ENCODE measurements around the gene CCR9. TPM values are rescaled to one million over a fixed set of nuclear protein-coding genes. Genes with fewer than 3 reads are reported as not detected.

Gene CCR9
- total RNA-seq, 2 experiments from 2014 or later: 0.32 TPM; not detected in 1

GRCh38 chr3:45947361-45947760 lies 61.0 kb downstream of the CCR9 start:
- DNase-seq (ENCODE audit: low spot score): no peak
- Histone ChIP-seq H3K4me2 (ENCODE audit: low read length) (no peak overlapping the region), H3K27ac (ENCODE audit: low read depth, low read length, poor library complexity, severe bottlenecking) (no peak overlapping the region), H3K36me3 (ENCODE audit: insufficient read depth, low read length) (peaks cover 65% of the 10 kb centered on the region), H3K4me1 (ENCODE audit: insufficient read depth, low read length, poor library complexity, severe bottlenecking) (no peaks in the 10 kb centered on the region), H3K9me3 (ENCODE audit: low read length) (no peaks in the 10 kb centered on the region), H3K9me2 (ENCODE audit: insufficient read depth, low read length) (no peaks in the 10 kb centered on the region), H4K20me1 (ENCODE audit: insufficient read depth, low read length) (no peaks in the 10 kb centered on the region), H3K4me3 (ENCODE audit: low read depth, low read length, poor library complexity, severe bottlenecking) (no peak overlapping the region), H3K79me2 (ENCODE audit: insufficient read depth, low read depth, low read length) (no peaks in the 10 kb centered on the region), H2AFZ (ENCODE audit: low read length) (no peak overlapping the region)
- intact Hi-C loops (cut with micrococcal nuclease; ENCODE audit: unreplicated experiment): no loop called here
- no TSS peak for BruUV-seq (replicated peaks)
- POLR2A ChIA-PET: no interaction called here
- TF ChIP-seq EZH2phosphoT487 (IDR thresholded peaks at IDR 0.05; ENCODE audit: borderline replicate concordance, low read depth, low read length): no peak
- TF ChIP-seq CTCF (conservative IDR thresholded peaks at IDR 0.05; ENCODE audit: low read length): no peak
- CTCF ChIA-PET (ENCODE audit: unreplicated experiment): no interaction called here

- Histone ChIP-seq H3K36me3 (ENCODE audit: insufficient read depth, low read length) (peaks cover 75% of the 10 kb centered on the region), H3K4me3 (ENCODE audit: low read depth, low read length, poor library complexity, severe bottlenecking) (no peak overlapping the region), H4K20me1 (ENCODE audit: insufficient read depth, low read length) (no peaks in the 10 kb centered on the region), H2AFZ (ENCODE audit: low read length) (no peak overlapping the region), H3K79me2 (ENCODE audit: insufficient read depth, low read depth, low read length) (no peaks in the 10 kb centered on the region), H3K27ac (ENCODE audit: low read depth, low read length, poor library complexity, severe bottlenecking) (no peak overlapping the region), H3K4me2 (ENCODE audit: low read length) (no peak overlapping the region), H3K9me2 (ENCODE audit: insufficient read depth, low read length) (no peaks in the 10 kb centered on the region), H3K9me3 (ENCODE audit: low read length) (no peaks in the 10 kb centered on the region), H3K4me1 (ENCODE audit: insufficient read depth, low read length, poor library complexity, severe bottlenecking) (no peaks in the 10 kb centered on the region)
- TF ChIP-seq EZH2phosphoT487 (IDR thresholded peaks at IDR 0.05; ENCODE audit: borderline replicate concordance, low read depth, low read length) (no peak), CTCF (conservative IDR thresholded peaks at IDR 0.05; ENCODE audit: low read length) (no peak)
- no TSS peak for BruUV-seq (replicated peaks)
- ChIA-PET POLR2A (no interaction called here), CTCF (ENCODE audit: unreplicated experiment) (no interaction called here)
- intact Hi-C loops (cut with micrococcal nuclease; ENCODE audit: unreplicated experiment): no loop called here
- DNase-seq (ENCODE audit: low spot score): no peak
Measured at GRCh38 chr3:45948311-45948781, 62.0 kb downstream of the CCR9 start.

GRCh38 chr3:45948881-45949280 lies 62.5 kb downstream of the CCR9 start:
- H2AFZ ChIP-seq (ENCODE audit: low read length): no peak overlapping the region
- H3K36me3 ChIP-seq (ENCODE audit: insufficient read depth, low read length): peaks cover 80% of the 10 kb centered on the region
- no peaks in the 10 kb centered on the region for H3K4me1 ChIP-seq (ENCODE audit: insufficient read depth, low read length, poor library complexity, severe bottlenecking)
- no peak overlapping the region for H3K4me2 ChIP-seq (ENCODE audit: low read length)
- intact Hi-C loops (cut with micrococcal nuclease; ENCODE audit: unreplicated experiment): no loop called here
- DNase-seq (ENCODE audit: low spot score): no peak
- ChIA-PET CTCF (ENCODE audit: unreplicated experiment) (no interaction called here), POLR2A (no interaction called here)
- TF ChIP-seq CTCF (conservative IDR thresholded peaks at IDR 0.05; ENCODE audit: low read length) (no peak), EZH2phosphoT487 (IDR thresholded peaks at IDR 0.05; ENCODE audit: borderline replicate concordance, low read depth, low read length) (no peak)
- H3K9me3 ChIP-seq (ENCODE audit: low read length): no peaks in the 10 kb centered on the region
- H4K20me1 ChIP-seq (ENCODE audit: insufficient read depth, low read length): no peaks in the 10 kb centered on the region
- no peaks in the 10 kb centered on the region for H3K79me2 ChIP-seq (ENCODE audit: insufficient read depth, low read depth, low read length)
- no peaks in the 10 kb centered on the region for H3K9me2 ChIP-seq (ENCODE audit: insufficient read depth, low read length)
- H3K27ac ChIP-seq (ENCODE audit: low read depth, low read length, poor library complexity, severe bottlenecking): no peak overlapping the region
- no peak overlapping the region for H3K4me3 ChIP-seq (ENCODE audit: low read depth, low read length, poor library complexity, severe bottlenecking)
- BruUV-seq (replicated peaks): no TSS peak

All from OCI-LY7 (cell line).